ENCODE data around the gene RPRML.
"Not testable (repeated sequence)": the region's sequence is repeated elsewhere in the genome, so short reads cannot be mapped to it uniquely, and the experiment has no call there.

Gene RPRML

DNA sequence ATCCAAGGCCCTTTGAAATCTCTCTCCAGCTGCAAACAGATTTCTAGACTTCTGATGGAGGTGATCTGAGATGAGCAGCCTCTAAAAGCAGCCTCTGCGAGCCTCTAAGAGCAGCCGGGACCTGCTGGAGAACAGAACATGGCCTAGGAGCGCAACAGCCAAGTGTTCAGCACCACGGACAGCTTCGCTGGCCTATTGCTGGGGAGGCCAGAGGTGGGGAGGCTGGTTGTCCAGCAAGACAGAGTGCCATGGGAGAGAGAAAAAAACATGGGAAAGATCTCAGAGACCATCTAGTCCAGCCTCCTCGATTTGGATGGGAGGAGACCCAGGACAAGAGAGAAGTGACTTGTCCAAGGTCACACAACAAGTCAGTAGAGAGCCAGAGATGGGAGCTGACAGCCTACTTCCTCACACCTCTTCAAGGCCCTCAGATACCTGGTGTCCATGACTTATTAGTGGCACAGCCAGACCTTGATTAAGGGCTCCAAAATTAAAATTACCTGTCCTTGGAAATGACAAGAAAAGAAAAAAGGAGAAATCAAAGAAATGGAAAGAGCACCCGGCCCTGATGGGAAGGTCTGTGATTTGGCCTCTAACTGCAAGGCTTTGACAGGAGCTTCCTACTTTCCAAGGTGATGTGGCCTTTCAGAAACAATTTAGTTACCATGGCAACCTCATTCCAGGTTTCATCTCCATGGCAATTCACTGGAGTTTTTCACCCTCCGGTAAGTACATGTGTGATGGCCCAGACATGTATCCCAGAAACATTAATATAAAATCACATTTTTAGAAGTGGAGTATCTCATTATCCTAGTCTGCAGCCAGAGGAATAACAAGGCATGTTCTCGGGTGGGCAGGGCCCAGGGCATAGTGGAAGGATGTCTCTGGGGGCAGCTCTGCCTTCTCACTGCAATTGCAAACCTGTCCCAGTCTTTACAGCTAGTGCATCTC, 14.5 kb downstream of the RPRML start:
- Histone ChIP-seq H3K27me3 (replicated peaks in 2 of 5; ENCODE audit: control insufficient read depth in 4 of 5, insufficient read depth in 5 of 5, low read length in 4 of 5) (peaks cover 0 to 6% (median 0%) of the 10 kb centered on the region in 5 experiments), H3K9me3 (ENCODE audit: control extremely low read depth in 1 of 5, control insufficient read depth in 4 of 5, insufficient read depth in 2 of 5, low read depth in 1 of 5, low read length in 4 of 5) (peaks cover 0 to 3% (median 0%) of the 10 kb centered on the region in 5 experiments), H3K36me3 (ENCODE audit: control insufficient read depth in 4 of 4, insufficient read depth in 4 of 4, low read length in 3 of 4) (no peaks in the 10 kb centered on the region), H3K4me3 (ENCODE audit: control insufficient read depth in 1 of 7, extremely low read depth in 1 of 7, insufficient read depth in 4 of 7, low read depth in 2 of 7, low read length in 6 of 7) (no peak overlapping the region), H3K27ac (ENCODE audit: insufficient read depth in 1 of 2, low read depth in 1 of 2, low read length in 2 of 2, poor library complexity in 1 of 2, severe bottlenecking in 2 of 2) (no peak overlapping the region), H3K4me1 (ENCODE audit: control extremely low read depth in 1 of 4, control insufficient read depth in 4 of 4, insufficient read depth in 4 of 4, low read length in 3 of 4) (no peaks in the 10 kb centered on the region)
- ChIA-PET POLR2A (no interaction called here), CTCF (interaction anchor here (1.2 kb wide), 1 partner anchor 36 kb away, joined by 3 read pairs; no protein-coding TSS in a partner anchor)
- WGBS (ENCODE audit: insufficient coverage): 78% methylated on average over 3 of the region's 9 CpGs
- DNase-seq: no peak

- no peaks in the 10 kb centered on the region for H3K36me3 ChIP-seq (ENCODE audit: control insufficient read depth in 4 of 4, insufficient read depth in 4 of 4, low read length in 3 of 4)
- peaks cover 0 to 3% (median 0%) of the 10 kb centered on the region in 5 experiments for H3K9me3 ChIP-seq (ENCODE audit: control extremely low read depth in 1 of 5, control insufficient read depth in 4 of 5, insufficient read depth in 2 of 5, low read depth in 1 of 5, low read length in 4 of 5)
- ChIA-PET POLR2A (no interaction called here), CTCF (interaction anchor here (1.2 kb wide), 1 partner anchor 37 kb away, joined by 3 read pairs; no protein-coding TSS in a partner anchor)
- H3K27me3 ChIP-seq (replicated peaks in 2 of 5; ENCODE audit: control insufficient read depth in 4 of 5, insufficient read depth in 5 of 5, low read length in 4 of 5): peaks cover 0 to 5% (median 0%) of the 10 kb centered on the region in 5 experiments
- H3K4me3 ChIP-seq (ENCODE audit: control insufficient read depth in 1 of 7, extremely low read depth in 1 of 7, insufficient read depth in 4 of 7, low read depth in 2 of 7, low read length in 6 of 7): no peak overlapping the region
- DNase-seq: no peak
- WGBS (ENCODE audit: insufficient coverage): 100% methylated on average over 2 of the region's 2 CpGs
- H3K4me1 ChIP-seq (ENCODE audit: control extremely low read depth in 1 of 4, control insufficient read depth in 4 of 4, insufficient read depth in 4 of 4, low read length in 3 of 4): peaks cover 0 to 2% (median under 1%) of the 10 kb centered on the region in 4 experiments
- no peak overlapping the region for H3K27ac ChIP-seq (ENCODE audit: insufficient read depth in 1 of 2, low read depth in 1 of 2, low read length in 2 of 2, poor library complexity in 1 of 2, severe bottlenecking in 2 of 2)
Observed at GRCh38 chr17:46963571-46963970, 15.5 kb downstream of the RPRML start.

- ChIA-PET POLR2A (no interaction called here), CTCF (interaction anchor here (3.7 kb wide), 1 partner anchor 20 kb away, joined by 11 read pairs; no protein-coding TSS in a partner anchor)
- Histone ChIP-seq H3K4me3 (ENCODE audit: control insufficient read depth in 1 of 7, extremely low read depth in 1 of 7, insufficient read depth in 4 of 7, low read depth in 2 of 7, low read length in 6 of 7) (no peak overlapping the region), H3K4me1 (ENCODE audit: control extremely low read depth in 1 of 4, control insufficient read depth in 4 of 4, insufficient read depth in 4 of 4, low read length in 3 of 4) (peaks cover 0 to 12% (median 2%) of the 10 kb centered on the region in 4 experiments), H3K27me3 (replicated peaks in 2 of 5; ENCODE audit: control insufficient read depth in 4 of 5, insufficient read depth in 5 of 5, low read length in 4 of 5) (peaks cover 0 to 4% (median 0%) of the 10 kb centered on the region in 5 experiments), H3K27ac (ENCODE audit: insufficient read depth in 1 of 2, low read depth in 1 of 2, low read length in 2 of 2, poor library complexity in 1 of 2, severe bottlenecking in 2 of 2) (no peak overlapping the region), H3K9me3 (ENCODE audit: control extremely low read depth in 1 of 5, control insufficient read depth in 4 of 5, insufficient read depth in 2 of 5, low read depth in 1 of 5, low read length in 4 of 5) (peaks cover 0 to 3% (median 0%) of the 10 kb centered on the region in 5 experiments), H3K36me3 (ENCODE audit: control insufficient read depth in 4 of 4, insufficient read depth in 4 of 4, low read length in 3 of 4) (no peaks in the 10 kb centered on the region)
- WGBS (ENCODE audit: insufficient coverage): 0% methylated on average over 1 of the region's 1 CpG
- DNase-seq: no peak
Observed at GRCh38 chr17:46962374-46962790, 16.7 kb downstream of the RPRML start.

- CTCF ChIA-PET: interaction anchor here (3.7 kb wide), 1 partner anchor 17 kb away, joined by 11 read pairs; no protein-coding TSS in a partner anchor
- POLR2A ChIA-PET: no interaction called here
- no peaks in the 10 kb centered on the region for H3K36me3 ChIP-seq (ENCODE audit: control insufficient read depth in 4 of 4, insufficient read depth in 4 of 4, low read length in 3 of 4)
- DNase-seq: no peak
- no peak overlapping the region for H3K27ac ChIP-seq (ENCODE audit: insufficient read depth in 1 of 2, low read depth in 1 of 2, low read length in 2 of 2, poor library complexity in 1 of 2, severe bottlenecking in 2 of 2)
- H3K27me3 ChIP-seq (replicated peaks in 2 of 5; ENCODE audit: control insufficient read depth in 4 of 5, insufficient read depth in 5 of 5, low read length in 4 of 5): peaks cover 0 to 4% (median 0%) of the 10 kb centered on the region in 5 experiments
- WGBS (ENCODE audit: insufficient coverage): 50% methylated on average over 2 of the region's 2 CpGs
- peaks cover 0 to 12% (median 2%) of the 10 kb centered on the region in 4 experiments for H3K4me1 ChIP-seq (ENCODE audit: control extremely low read depth in 1 of 4, control insufficient read depth in 4 of 4, insufficient read depth in 4 of 4, low read length in 3 of 4)
- H3K9me3 ChIP-seq (ENCODE audit: control extremely low read depth in 1 of 5, control insufficient read depth in 4 of 5, insufficient read depth in 2 of 5, low read depth in 1 of 5, low read length in 4 of 5): peaks cover 0 to 3% (median 0%) of the 10 kb centered on the region in 5 experiments
- no peak overlapping the region for H3K4me3 ChIP-seq (ENCODE audit: control insufficient read depth in 1 of 7, extremely low read depth in 1 of 7, insufficient read depth in 4 of 7, low read depth in 2 of 7, low read length in 6 of 7)
Observed at GRCh38 chr17:46960152-46960551, 18.9 kb downstream of the RPRML start.

GRCh38 chr17:46958041-46958591, 20.9 kb downstream of the RPRML start:
- H3K4me3 ChIP-seq (ENCODE audit: control insufficient read depth in 1 of 7, extremely low read depth in 1 of 7, insufficient read depth in 4 of 7, low read depth in 2 of 7, low read length in 6 of 7): no peak overlapping the region
- peaks cover 0 to 12% (median 2%) of the 10 kb centered on the region in 4 experiments for H3K4me1 ChIP-seq (ENCODE audit: control extremely low read depth in 1 of 4, control insufficient read depth in 4 of 4, insufficient read depth in 4 of 4, low read length in 3 of 4)
- WGBS (ENCODE audit: insufficient coverage): 23% methylated on average over 3 of the region's 8 CpGs
- H3K27ac ChIP-seq (ENCODE audit: insufficient read depth in 1 of 2, low read depth in 1 of 2, low read length in 2 of 2, poor library complexity in 1 of 2, severe bottlenecking in 2 of 2): no peak overlapping the region
- POLR2A ChIA-PET: no interaction called here
- CTCF ChIA-PET: interaction anchor here (3.5 kb wide), 1 partner anchor 14 kb away, joined by 11 read pairs; no protein-coding TSS in a partner anchor
- peaks cover 0 to 3% (median 0%) of the 10 kb centered on the region in 5 experiments for H3K9me3 ChIP-seq (ENCODE audit: control extremely low read depth in 1 of 5, control insufficient read depth in 4 of 5, insufficient read depth in 2 of 5, low read depth in 1 of 5, low read length in 4 of 5)
- no peak for DNase-seq
- peaks cover 0 to 4% (median 0%) of the 10 kb centered on the region in 5 experiments for H3K27me3 ChIP-seq (replicated peaks in 2 of 5; ENCODE audit: control insufficient read depth in 4 of 5, insufficient read depth in 5 of 5, low read length in 4 of 5)
- no peaks in the 10 kb centered on the region for H3K36me3 ChIP-seq (ENCODE audit: control insufficient read depth in 4 of 4, insufficient read depth in 4 of 4, low read length in 3 of 4)

DNA sequence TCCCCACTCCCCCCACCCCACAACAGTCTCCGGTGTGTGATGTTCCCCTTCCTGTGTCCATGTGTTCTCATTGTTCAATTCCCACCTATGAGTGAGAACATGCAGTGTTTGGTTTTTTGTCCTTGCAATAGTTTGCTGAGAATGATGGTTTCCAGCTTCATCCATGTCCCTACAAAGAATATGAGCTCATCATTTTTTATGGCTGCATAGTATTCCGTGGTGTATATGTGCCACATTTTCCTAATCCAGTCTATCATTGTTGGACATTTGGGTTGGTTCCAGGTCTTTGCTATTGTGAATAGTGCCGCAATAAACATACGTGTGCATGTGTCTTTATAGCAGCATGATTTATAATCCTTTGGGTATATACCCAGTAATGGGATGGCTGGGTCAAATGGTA, 25.9 kb downstream of the RPRML start:
- H3K27ac ChIP-seq (ENCODE audit: insufficient read depth in 1 of 2, low read depth in 1 of 2, low read length in 2 of 2, poor library complexity in 1 of 2, severe bottlenecking in 2 of 2); H3K4me3 ChIP-seq (ENCODE audit: control insufficient read depth in 1 of 7, extremely low read depth in 1 of 7, insufficient read depth in 4 of 7, low read depth in 2 of 7, low read length in 6 of 7); H3K9me3 ChIP-seq (ENCODE audit: control extremely low read depth in 1 of 5, control insufficient read depth in 4 of 5, insufficient read depth in 2 of 5, low read depth in 1 of 5, low read length in 4 of 5); DNase-seq; H3K36me3 ChIP-seq (ENCODE audit: control insufficient read depth in 4 of 4, insufficient read depth in 4 of 4, low read length in 3 of 4); CTCF ChIA-PET; H3K27me3 ChIP-seq (replicated peaks in 2 of 5; ENCODE audit: control insufficient read depth in 4 of 5, insufficient read depth in 5 of 5, low read length in 4 of 5); POLR2A ChIA-PET: not testable (repeated sequence)
- peaks cover 0 to 14% (median 5%) of the 10 kb centered on the region in 4 experiments for H3K4me1 ChIP-seq (ENCODE audit: control extremely low read depth in 1 of 4, control insufficient read depth in 4 of 4, insufficient read depth in 4 of 4, low read length in 3 of 4)
- WGBS (ENCODE audit: insufficient coverage): no CpG with 5 or more reads among the region's 4 CpGs

Data from common myeloid progenitor, CD34-positive (primary cell).